ENCODE measurements around the gene TMEM63A. TPM values are rescaled to one million over a fixed set of nuclear protein-coding genes. Genes with fewer than 3 reads are reported as not detected.

The TMEM63A gene
- total RNA-seq, 1 experiment from 2014 or later: 115 TPM

- H3K27me3 ChIP-seq (ENCODE audit: insufficient read depth, low read depth): no peaks in the 10 kb centered on the region
- H3K9me3 ChIP-seq (ENCODE audit: insufficient read depth, low read depth): no peaks in the 10 kb centered on the region
- no peaks in the 10 kb centered on the region for H3K9me2 ChIP-seq (ENCODE audit: insufficient read depth)
- POLR2A ChIA-PET (ENCODE audit: unreplicated experiment): interaction anchor here (0.6 to 0.7 kb wide), 3 partner anchors 61 to 135 kb away, joined by 3 read pairs; no protein-coding TSS in a partner anchor
- no TSS peak for BruUV-seq (replicated peaks)
- no peak for TF ChIP-seq EZH2 (IDR thresholded peaks at IDR 0.05; ENCODE audit: low read depth)
- no peak for TF ChIP-seq CTCF (conservative IDR thresholded peaks at IDR 0.05)
- peaks cover 15% of the 10 kb centered on the region; the same call in 1 of the 2 replicates for H3K36me3 ChIP-seq (ENCODE audit: low read depth)
- no peak overlapping the region for H3K4me3 ChIP-seq
- intact Hi-C loops (cut with micrococcal nuclease; ENCODE audit: unreplicated experiment): no loop called here
- no peaks in the 10 kb centered on the region for H3K4me1 ChIP-seq (replicated peaks; ENCODE audit: insufficient read depth)
- no peak for DNase-seq
- peaks cover 21% of the 10 kb centered on the region; the same call in 1 of the 2 replicates for H3F3A ChIP-seq (ENCODE audit: insufficient read depth, low read depth)
- H3K27ac ChIP-seq: no peak overlapping the region
- H3K4me2 ChIP-seq: no peak overlapping the region
- CTCF ChIA-PET: no interaction called here
- H3K79me2 ChIP-seq (ENCODE audit: low read depth): no peaks in the 10 kb centered on the region
- no peaks in the 10 kb centered on the region for H4K20me1 ChIP-seq (ENCODE audit: insufficient read depth)
- H2AFZ ChIP-seq: no peak overlapping the region
Measured at GRCh38 chr1:225855503-225856300, 26.5 kb downstream of the TMEM63A start.

GRCh38 chr1:225853441-225853840 lies 28.7 kb downstream of the TMEM63A start:
- Histone ChIP-seq H3K4me1 (replicated peaks; ENCODE audit: insufficient read depth) (no peaks in the 10 kb centered on the region), H3K27ac (no peak overlapping the region), H3F3A (ENCODE audit: insufficient read depth, low read depth) (peaks cover 21% of the 10 kb centered on the region; the same call in 1 of the 2 replicates), H4K20me1 (ENCODE audit: insufficient read depth) (no peaks in the 10 kb centered on the region), H3K27me3 (ENCODE audit: insufficient read depth, low read depth) (no peaks in the 10 kb centered on the region), H3K4me3 (no peak overlapping the region), H3K79me2 (ENCODE audit: low read depth) (no peaks in the 10 kb centered on the region), H3K36me3 (ENCODE audit: low read depth) (peaks cover 8% of the 10 kb centered on the region; the same call in 1 of the 2 replicates), H2AFZ (no peak overlapping the region), H3K4me2 (no peak overlapping the region), H3K9me2 (ENCODE audit: insufficient read depth) (no peaks in the 10 kb centered on the region), H3K9me3 (ENCODE audit: insufficient read depth, low read depth) (no peaks in the 10 kb centered on the region)
- BruUV-seq (replicated peaks): no TSS peak
- CTCF ChIA-PET: no interaction called here
- no peak for DNase-seq
- intact Hi-C loops (cut with micrococcal nuclease; ENCODE audit: unreplicated experiment): no loop called here
- POLR2A ChIA-PET (ENCODE audit: unreplicated experiment): no interaction called here
- TF ChIP-seq EZH2 (IDR thresholded peaks at IDR 0.05; ENCODE audit: low read depth) (no peak), CTCF (conservative IDR thresholded peaks at IDR 0.05) (no peak)

GRCh38 chr1:225852413-225853124 lies 29.6 kb downstream of the TMEM63A start:
- H4K20me1 ChIP-seq (ENCODE audit: insufficient read depth): no peaks in the 10 kb centered on the region
- H3K4me1 ChIP-seq (replicated peaks; ENCODE audit: insufficient read depth): no peaks in the 10 kb centered on the region
- no peaks in the 10 kb centered on the region for H3K9me3 ChIP-seq (ENCODE audit: insufficient read depth, low read depth)
- no peak for DNase-seq
- H3K9me2 ChIP-seq (ENCODE audit: insufficient read depth): no peaks in the 10 kb centered on the region
- intact Hi-C loops (cut with micrococcal nuclease; ENCODE audit: unreplicated experiment): no loop called here
- H2AFZ ChIP-seq: no peak overlapping the region
- H3K4me3 ChIP-seq: no peak overlapping the region
- no peak overlapping the region for H3K4me2 ChIP-seq
- H3K27me3 ChIP-seq (ENCODE audit: insufficient read depth, low read depth): no peaks in the 10 kb centered on the region
- no peak overlapping the region for H3K27ac ChIP-seq
- CTCF ChIA-PET: no interaction called here
- H3F3A ChIP-seq (ENCODE audit: insufficient read depth, low read depth): peaks cover 23% of the 10 kb centered on the region; the same call in 1 of the 2 replicates
- peaks cover 10% of the 10 kb centered on the region; the same call in 1 of the 2 replicates for H3K36me3 ChIP-seq (ENCODE audit: low read depth)
- POLR2A ChIA-PET (ENCODE audit: unreplicated experiment): no interaction called here
- no peak for TF ChIP-seq EZH2 (IDR thresholded peaks at IDR 0.05; ENCODE audit: low read depth)
- no peak for TF ChIP-seq CTCF (conservative IDR thresholded peaks at IDR 0.05)
- no TSS peak for BruUV-seq (replicated peaks)
- H3K79me2 ChIP-seq (ENCODE audit: low read depth): no peaks in the 10 kb centered on the region

Measured in PC-9 (cell line).